22Rv1 (cell line): ENCODE measurements around the gene LNPK.

ENCODE experiments used
- ZFX ChIP-seq: fragments of 450-650 bp; IDR thresholded peaks from 2 replicates; pipeline ENCODE4 v1.6.1; 2017; ENCODE audit warnings: antibody characterized with exemption, borderline replicate concordance
- TF ChIP-seq, protein P1 (sequence below): fragments of 450-650 bp; IDR thresholded peaks from 2 replicates; pipeline ENCODE4 v1.5.1; 2017; ENCODE audit warnings: mild to moderate bottlenecking

DNA sequence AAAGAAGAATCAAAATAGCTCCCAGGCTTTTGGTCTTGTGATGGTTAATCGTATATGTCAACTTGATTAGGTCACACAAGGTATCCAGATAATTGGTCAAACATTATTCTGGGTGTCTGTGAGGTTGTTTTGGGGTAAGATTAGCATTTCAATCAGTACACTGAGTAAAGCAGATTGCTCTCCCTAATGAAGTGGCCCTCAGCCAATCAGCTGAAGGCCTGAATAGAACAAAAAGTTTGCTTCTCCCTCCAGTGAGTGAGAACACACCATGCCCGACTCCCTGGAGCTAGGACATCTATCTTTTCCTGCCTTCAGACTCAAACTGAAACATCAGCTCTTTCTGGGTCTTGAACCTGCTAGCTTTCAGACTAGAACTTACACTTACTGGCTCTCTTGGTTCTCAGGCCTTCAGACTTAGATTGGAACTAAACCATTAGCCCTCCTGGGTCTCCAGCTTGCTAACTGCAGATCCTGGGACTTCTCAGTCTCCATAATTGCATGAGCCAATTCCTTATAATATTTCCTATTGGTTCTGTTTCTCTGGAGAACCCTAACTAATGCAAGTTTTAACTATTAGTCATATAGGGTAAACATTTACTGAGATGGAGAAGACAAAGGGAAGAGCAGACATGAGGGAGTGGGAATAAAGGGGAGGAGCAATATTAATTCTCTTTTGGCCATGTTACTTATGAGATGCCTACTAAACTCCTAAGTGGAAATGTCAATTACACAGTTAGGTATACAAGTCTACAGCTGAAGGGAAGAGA is 25.5 kb downstream of the LNPK start:
- TF ChIP-seq, protein P1, sequence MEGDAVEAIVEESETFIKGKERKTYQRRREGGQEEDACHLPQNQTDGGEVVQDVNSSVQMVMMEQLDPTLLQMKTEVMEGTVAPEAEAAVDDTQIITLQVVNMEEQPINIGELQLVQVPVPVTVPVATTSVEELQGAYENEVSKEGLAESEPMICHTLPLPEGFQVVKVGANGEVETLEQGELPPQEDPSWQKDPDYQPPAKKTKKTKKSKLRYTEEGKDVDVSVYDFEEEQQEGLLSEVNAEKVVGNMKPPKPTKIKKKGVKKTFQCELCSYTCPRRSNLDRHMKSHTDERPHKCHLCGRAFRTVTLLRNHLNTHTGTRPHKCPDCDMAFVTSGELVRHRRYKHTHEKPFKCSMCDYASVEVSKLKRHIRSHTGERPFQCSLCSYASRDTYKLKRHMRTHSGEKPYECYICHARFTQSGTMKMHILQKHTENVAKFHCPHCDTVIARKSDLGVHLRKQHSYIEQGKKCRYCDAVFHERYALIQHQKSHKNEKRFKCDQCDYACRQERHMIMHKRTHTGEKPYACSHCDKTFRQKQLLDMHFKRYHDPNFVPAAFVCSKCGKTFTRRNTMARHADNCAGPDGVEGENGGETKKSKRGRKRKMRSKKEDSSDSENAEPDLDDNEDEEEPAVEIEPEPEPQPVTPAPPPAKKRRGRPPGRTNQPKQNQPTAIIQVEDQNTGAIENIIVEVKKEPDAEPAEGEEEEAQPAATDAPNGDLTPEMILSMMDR = no peak
- no peak for TF ChIP-seq ZFX
